ENCODE data around the gene UNC119B.

DNA sequence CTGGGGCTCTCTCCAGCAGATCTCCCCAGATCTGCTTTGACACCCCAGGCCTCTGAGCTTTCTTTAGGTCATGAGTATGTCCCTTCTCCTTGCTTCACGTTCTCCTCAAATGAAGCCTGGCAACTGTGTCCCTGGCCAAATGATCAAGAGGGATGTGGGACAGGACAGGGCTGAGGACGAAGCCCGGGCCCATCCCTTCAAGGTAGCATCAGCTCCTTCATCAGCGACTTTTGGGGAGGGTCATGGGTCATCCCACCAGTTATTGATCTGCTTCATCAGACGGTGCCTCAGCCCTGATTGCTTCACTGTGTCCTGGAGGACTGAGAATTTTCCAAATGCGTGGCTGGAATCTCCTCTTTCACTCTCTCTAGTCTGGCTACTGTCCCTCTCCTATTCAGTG is 47.7 kb downstream of the UNC119B start:
- TF ChIP-seq, protein P1, sequence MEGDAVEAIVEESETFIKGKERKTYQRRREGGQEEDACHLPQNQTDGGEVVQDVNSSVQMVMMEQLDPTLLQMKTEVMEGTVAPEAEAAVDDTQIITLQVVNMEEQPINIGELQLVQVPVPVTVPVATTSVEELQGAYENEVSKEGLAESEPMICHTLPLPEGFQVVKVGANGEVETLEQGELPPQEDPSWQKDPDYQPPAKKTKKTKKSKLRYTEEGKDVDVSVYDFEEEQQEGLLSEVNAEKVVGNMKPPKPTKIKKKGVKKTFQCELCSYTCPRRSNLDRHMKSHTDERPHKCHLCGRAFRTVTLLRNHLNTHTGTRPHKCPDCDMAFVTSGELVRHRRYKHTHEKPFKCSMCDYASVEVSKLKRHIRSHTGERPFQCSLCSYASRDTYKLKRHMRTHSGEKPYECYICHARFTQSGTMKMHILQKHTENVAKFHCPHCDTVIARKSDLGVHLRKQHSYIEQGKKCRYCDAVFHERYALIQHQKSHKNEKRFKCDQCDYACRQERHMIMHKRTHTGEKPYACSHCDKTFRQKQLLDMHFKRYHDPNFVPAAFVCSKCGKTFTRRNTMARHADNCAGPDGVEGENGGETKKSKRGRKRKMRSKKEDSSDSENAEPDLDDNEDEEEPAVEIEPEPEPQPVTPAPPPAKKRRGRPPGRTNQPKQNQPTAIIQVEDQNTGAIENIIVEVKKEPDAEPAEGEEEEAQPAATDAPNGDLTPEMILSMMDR (IDR thresholded peaks at IDR 0.05) = no peak
- TF ChIP-seq, protein P2, sequence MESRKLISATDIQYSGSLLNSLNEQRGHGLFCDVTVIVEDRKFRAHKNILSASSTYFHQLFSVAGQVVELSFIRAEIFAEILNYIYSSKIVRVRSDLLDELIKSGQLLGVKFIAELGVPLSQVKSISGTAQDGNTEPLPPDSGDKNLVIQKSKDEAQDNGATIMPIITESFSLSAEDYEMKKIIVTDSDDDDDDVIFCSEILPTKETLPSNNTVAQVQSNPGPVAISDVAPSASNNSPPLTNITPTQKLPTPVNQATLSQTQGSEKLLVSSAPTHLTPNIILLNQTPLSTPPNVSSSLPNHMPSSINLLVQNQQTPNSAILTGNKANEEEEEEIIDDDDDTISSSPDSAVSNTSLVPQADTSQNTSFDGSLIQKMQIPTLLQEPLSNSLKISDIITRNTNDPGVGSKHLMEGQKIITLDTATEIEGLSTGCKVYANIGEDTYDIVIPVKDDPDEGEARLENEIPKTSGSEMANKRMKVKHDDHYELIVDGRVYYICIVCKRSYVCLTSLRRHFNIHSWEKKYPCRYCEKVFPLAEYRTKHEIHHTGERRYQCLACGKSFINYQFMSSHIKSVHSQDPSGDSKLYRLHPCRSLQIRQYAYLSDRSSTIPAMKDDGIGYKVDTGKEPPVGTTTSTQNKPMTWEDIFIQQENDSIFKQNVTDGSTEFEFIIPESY (IDR thresholded peaks at IDR 0.05; ENCODE audit: borderline replicate concordance, low read depth) = no peak
- TF ChIP-seq TCF12 (IDR thresholded peaks at IDR 0.05) (no peak), GABPA (IDR thresholded peaks at IDR 0.05; ENCODE audit: low read depth) (no peak), SIN3A (IDR thresholded peaks at IDR 0.05; ENCODE audit: borderline replicate concordance, low read depth, low read length) (no peak), SMC3 (IDR thresholded peaks at IDR 0.05; ENCODE audit: low read depth, low read length) (no peak), JUND (IDR thresholded peaks at IDR 0.05) (no peak), RAD21 (IDR thresholded peaks at IDR 0.05; ENCODE audit: low read length) (no peak), POLR2AphosphoS5 (IDR thresholded peaks at IDR 0.05; ENCODE audit: low read depth, low read length) (no peak), EP300 (IDR thresholded peaks at IDR 0.05; ENCODE audit: borderline replicate concordance in 1 of 2, low read depth in 1 of 2, low read length in 1 of 2) (no peak), CHD2 (IDR thresholded peaks at IDR 0.05; ENCODE audit: low read length, partially characterized antibody) (no peak), NRF1 (IDR thresholded peaks at IDR 0.05; ENCODE audit: low read depth, low read length) (no peak)
- TF ChIP-seq, protein P3, sequence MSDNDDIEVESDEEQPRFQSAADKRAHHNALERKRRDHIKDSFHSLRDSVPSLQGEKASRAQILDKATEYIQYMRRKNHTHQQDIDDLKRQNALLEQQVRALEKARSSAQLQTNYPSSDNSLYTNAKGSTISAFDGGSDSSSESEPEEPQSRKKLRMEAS (IDR thresholded peaks at IDR 0.05; ENCODE audit: low read depth) = no peak
